SU-DHL-6 (cell line): ENCODE data around the gene IFNA21.
"Not testable (repeated sequence)": the region's sequence is repeated elsewhere in the genome, so short reads cannot be mapped to it uniquely, and the experiment has no call there.

Experiments used
- CTCF ChIP-seq: fragments of 200-600 bp; sonication (generic); IDR thresholded peaks from one replicate; pipeline ENCODE4 v1.5.1; 2017; ENCODE audit warnings: antibody characterized with exemption, mild to moderate bottlenecking, low read length, moderate library complexity; ENCODE audit not compliant: insufficient read depth, poor library complexity, severe bottlenecking
- EZH2phosphoT487 ChIP-seq: fragments of 200-600 bp; sonication (generic), shearing (Covaris generic); conservative IDR thresholded peaks from 2 replicates; pipeline ENCODE4 v1.6.1; 2018; ENCODE audit warnings: mild to moderate bottlenecking, antibody characterized with exemption, low read length, moderate library complexity, mixed read lengths

GRCh38 chr9:21213411-21214326 lies 47.2 kb upstream of the IFNA21 start:
- TF ChIP-seq CTCF = peak; percentile 65
- not testable (repeated sequence) for TF ChIP-seq EZH2phosphoT487
